Muscle of leg (tissue), 11 donors: ENCODE data around the gene TUFM. TPM values are rescaled to one million over a fixed set of nuclear protein-coding genes. Genes with fewer than 3 reads are reported as not detected.
"Not testable (repeated sequence)": the region's sequence is repeated elsewhere in the genome, so short reads cannot be mapped to it uniquely, and the experiment has no call there.

Source experiments
- DNase-seq: peaks from one replicate; pipeline ENCODE4 v3.0.0; 2013
- H3K27ac ChIP-seq: one replicate; pipeline ENCODE4 v1.5.1; 2013; ENCODE audit warnings: mild to moderate bottlenecking, low read length, control low read depth
- H3K27me3 ChIP-seq: one replicate; pipeline ENCODE4 v1.6.1; 2013; ENCODE audit warnings: low read length; ENCODE audit not compliant: control insufficient read depth, insufficient read depth
- H3K36me3 ChIP-seq: one replicate; pipeline ENCODE4 v1.6.1; 2013; ENCODE audit warnings: low read length; ENCODE audit not compliant: control insufficient read depth, insufficient read depth
- H3K4me1 ChIP-seq: one replicate; pipeline ENCODE4 v1.6.1; 2013; ENCODE audit warnings: low read length; ENCODE audit not compliant: control insufficient read depth, insufficient read depth
- H3K4me3 ChIP-seq: one replicate; pipeline ENCODE4 v1.5.1; 2013; ENCODE audit warnings: low read length, control low read depth
- H3K9me3 ChIP-seq: replicated peaks from 2 replicates; pipeline ENCODE4 v1.6.1; 2013; ENCODE audit warnings: low read depth, low read length; ENCODE audit not compliant: control insufficient read depth
- WGBS: methylation state at CpG from one replicate; pipeline ENCODE4 v1.1.5; 2013; ENCODE audit warnings: missing lambda C conversion rate; ENCODE audit not compliant: insufficient coverage; 5-methylcytosine and 5-hydroxymethylcytosine counted together
- polyA plus RNA-seq, 8 donors: library from polyadenylated mRNA; unstranded; fragments of 120-200 nt; gene quantifications; one replicate each; pipeline versions ENCODE4 v1.2.1 to v1.2.3, GENCODE V29; 2013; ENCODE audit warnings: inconsistent platforms in 1 of 8, low replicate concordance in 1 of 8; ENCODE audit not compliant: insufficient read length in 8 of 8, insufficient read depth in 1 of 8
- total RNA-seq: library from RNA; stranded (reverse); fragments of 120-200 nt; gene quantifications from one replicate; pipeline ENCODE4 v1.2.4, GENCODE V29; 2013

TUFM gene
- total and polyA plus RNA-seq, 9 donors: 87.9 to 193 (median 161) TPM

DNA sequence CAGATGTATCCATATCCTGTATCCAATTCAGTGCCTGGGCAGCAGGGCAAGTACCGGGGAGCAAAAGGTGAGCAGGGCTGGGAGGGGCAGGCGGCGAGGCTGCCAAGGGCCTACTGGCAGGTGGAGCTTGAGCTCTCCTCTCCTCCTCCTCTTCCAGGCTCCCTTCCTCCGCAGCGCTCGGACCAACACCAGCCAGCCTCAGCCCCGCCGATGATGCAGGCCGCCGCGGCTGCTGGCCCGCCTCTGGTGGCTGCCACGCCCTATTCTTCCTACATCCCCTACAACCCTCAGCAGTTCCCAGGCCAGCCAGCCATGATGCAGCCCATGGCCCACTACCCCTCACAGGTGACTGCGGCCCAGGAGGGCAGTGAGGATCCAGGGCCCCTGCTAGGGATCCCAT is 11.8 kb downstream of the TUFM start:
- no peaks in the 10 kb centered on the region for H3K9me3 ChIP-seq
- no peaks in the 10 kb centered on the region for H3K27me3 ChIP-seq
- H3K4me3 ChIP-seq: no peak overlapping the region
- 88% methylated on average over 12 of the region's 14 CpGs for WGBS
- H3K36me3 ChIP-seq: peaks cover 92% of the 10 kb centered on the region
- H3K4me1 ChIP-seq: no peaks in the 10 kb centered on the region
- no peak overlapping the region for H3K27ac ChIP-seq
- DNase-seq: no peak

DNA sequence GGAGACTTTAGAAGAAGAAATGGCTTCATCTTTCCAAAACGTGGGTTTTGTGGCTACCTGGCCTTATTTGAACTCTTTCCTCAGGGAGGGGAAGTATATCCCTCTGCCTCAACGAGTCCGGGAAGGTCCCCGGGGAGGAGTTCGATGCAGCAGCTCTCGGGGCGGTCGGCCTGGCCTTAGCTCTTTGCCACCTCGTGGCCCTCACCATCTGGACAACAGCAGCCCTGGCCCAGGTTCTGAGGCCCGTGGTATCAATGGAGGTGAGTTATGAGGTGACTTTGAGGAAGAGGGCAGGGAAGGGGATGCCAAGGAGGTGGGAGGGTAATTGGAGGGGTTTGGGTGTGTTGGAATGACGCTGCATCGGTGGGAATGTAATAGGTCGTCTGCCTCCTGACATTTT is 15.6 kb downstream of the TUFM start:
- Histone ChIP-seq H3K9me3 (no peaks in the 10 kb centered on the region), H3K27ac (no peak overlapping the region), H3K36me3 (peaks cover 93% of the 10 kb centered on the region), H3K4me3 (no peak overlapping the region), H3K4me1 (peaks cover 5% of the 10 kb centered on the region), H3K27me3 (no peaks in the 10 kb centered on the region)
- DNase-seq: no peak
- WGBS: 90% methylated on average over 10 of the region's 13 CpGs

DNA sequence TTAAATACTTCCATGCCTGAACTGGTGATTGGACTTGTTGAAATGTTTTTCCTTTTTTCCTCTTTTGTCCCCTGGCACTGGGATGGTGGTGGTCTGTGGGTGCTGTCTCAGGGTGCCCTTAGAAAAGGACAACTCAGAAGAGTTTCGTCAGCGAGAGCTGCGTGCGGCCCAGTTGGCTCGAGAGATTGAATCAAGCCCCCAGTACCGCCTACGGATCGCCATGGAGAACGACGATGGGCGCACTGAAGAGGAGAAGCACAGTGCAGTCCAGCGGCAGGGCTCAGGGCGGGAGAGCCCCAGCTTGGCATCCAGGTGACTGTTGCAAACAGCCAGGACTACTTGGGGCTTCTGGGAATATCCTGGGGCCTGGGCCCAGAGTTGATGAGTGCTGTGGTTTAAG is 16.4 kb downstream of the TUFM start:
- peaks cover 89% of the 10 kb centered on the region for H3K36me3 ChIP-seq
- no peak for DNase-seq
- WGBS: 96% methylated on average over 13 of the region's 13 CpGs

DNA sequence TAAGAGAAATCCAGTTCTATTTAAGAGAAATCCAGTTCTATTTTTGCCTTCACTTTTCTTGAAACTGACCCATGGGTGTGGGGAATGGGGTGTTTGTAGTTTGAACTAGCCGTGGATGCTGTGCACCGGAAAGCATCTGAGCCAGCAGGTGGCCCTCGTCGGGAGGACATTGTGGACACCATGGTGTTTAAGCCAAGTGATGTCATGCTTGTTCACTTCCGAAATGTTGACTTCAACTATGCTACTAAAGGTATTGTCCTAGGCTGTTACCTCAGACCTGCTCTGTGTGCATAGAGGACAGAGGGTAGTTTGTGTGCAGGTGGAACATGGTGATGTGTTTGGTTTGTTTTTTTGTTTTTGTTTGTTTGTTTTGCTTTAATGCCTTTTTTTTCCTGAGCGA is 20.0 kb downstream of the TUFM start:
- no peak overlapping the region for H3K4me3 ChIP-seq
- H3K36me3 ChIP-seq: peaks cover 53% of the 10 kb centered on the region
- H3K4me1 ChIP-seq: peaks cover 20% of the 10 kb centered on the region
- H3K27me3 ChIP-seq: no peaks in the 10 kb centered on the region
- no peak overlapping the region for H3K27ac ChIP-seq
- H3K9me3 ChIP-seq: no peaks in the 10 kb centered on the region
- no peak for DNase-seq
- WGBS: 40% methylated on average over 1 of the region's 6 CpGs

More for the DNA sequence above, 16.4 kb downstream of the TUFM start:
- no peak overlapping the region for H3K27ac ChIP-seq
- H3K9me3 ChIP-seq: no peaks in the 10 kb centered on the region
- no peak overlapping the region for H3K4me3 ChIP-seq
- H3K4me1 ChIP-seq: peaks cover 13% of the 10 kb centered on the region
- H3K27me3 ChIP-seq: no peaks in the 10 kb centered on the region

DNA sequence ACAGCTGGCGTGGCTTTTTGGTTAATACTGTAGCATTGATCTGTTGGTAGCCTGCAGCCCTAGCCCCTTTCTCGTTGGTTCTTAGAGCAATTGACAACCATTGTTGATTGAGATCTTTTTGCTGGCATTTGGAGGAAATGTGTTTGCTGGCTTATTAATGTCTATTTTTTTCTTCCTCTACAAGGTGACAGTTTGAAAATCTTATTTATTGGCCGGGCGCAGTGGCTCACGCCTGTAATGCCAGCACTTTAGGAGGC is 21.5 kb downstream of the TUFM start:
- Histone ChIP-seq H3K36me3 (peaks cover 38% of the 10 kb centered on the region), H3K4me1 (peaks cover 20% of the 10 kb centered on the region), H3K9me3 (no peaks in the 10 kb centered on the region), H3K27ac (peak overlapping the region; percentile 99), H3K27me3 (no peaks in the 10 kb centered on the region), H3K4me3 (peak overlapping the region; percentile 91)
- no CpG with 5 or more reads among the region's 5 CpGs for WGBS
- no peak for DNase-seq

DNA sequence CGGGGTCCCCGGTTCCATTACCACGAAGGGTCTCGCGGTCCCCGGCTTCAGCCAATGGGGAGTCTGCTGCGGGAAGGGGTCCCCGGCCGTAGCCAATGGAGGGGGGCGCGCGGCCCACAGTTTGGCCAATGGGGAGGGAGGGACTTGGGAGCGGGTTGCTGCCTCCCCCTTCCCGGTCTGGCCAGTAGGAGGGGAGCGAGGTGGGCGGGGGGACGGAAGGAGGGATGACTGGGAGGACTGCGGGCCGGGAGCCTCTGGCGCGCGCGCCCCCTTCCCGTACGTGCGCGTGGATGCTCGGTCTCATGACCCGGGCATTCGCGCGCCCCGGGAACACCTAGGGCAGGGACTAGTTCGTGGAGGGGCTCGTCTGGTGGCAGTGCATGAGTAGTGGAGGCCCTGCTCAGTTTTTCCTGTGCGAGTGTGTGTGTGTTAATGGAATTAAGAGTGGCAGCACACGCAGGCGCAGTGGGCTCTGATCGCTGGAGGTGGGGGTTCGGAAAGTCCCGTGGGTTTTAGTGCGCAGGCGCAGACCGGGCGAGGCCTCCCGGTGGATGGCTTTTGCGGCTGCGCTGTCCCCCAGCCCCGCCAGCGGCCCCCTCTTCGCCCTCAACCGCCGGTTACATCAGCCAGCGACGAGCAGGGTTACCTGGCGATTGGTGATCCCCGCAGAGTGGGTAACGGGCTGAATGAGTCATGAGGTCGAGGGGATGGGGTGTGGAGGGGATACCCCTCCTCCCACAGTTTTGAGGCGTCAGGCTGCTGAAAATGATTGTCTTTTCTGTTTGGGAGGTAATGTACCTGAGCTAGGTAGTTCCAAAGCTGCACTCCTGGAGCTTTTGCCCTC is 22.1 kb downstream of the TUFM start:
- Histone ChIP-seq H3K9me3 (no peaks in the 10 kb centered on the region), H3K27me3 (no peaks in the 10 kb centered on the region), H3K27ac (peak overlapping the region; percentile 99), H3K36me3 (peaks cover 33% of the 10 kb centered on the region), H3K4me1 (peaks cover 20% of the 10 kb centered on the region), H3K4me3 (peak overlapping the region; percentile 91)
- peak; percentile 99 for DNase-seq
- 1% methylated on average over 43 of the region's 60 CpGs for WGBS

DNA sequence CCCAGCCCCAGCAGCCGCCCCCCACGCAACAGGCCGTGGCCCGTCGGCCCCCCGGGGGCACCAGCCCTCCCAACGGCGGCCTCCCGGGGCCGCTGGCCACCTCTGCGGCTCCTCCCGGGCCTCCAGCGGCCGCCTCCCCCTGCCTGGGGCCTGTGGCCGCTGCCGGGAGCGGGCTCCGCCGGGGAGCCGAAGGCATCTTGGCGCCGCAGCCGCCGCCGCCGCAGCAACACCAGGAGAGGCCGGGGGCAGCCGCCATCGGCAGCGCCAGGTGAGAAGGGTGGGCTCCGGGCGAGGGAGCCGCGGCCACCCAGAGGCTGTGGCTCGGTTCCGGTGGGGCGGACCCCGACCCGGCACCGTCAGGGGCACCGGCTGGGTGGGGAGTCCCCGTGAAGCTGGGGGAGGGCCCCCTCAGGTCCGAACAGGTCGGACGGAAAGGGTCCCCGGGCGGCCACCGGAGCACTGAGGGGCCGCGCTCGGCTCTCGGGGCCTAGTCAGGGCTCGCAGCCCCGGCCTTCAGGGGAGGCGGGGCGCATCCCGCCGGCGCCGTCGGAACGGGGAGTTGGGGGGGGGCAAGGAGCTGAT is 22.8 kb downstream of the TUFM start:
- under 1% methylated on average over 62 of the region's 62 CpGs for WGBS
- peaks cover 20% of the 10 kb centered on the region for H3K4me1 ChIP-seq
- peak overlapping the region; percentile 91 for H3K4me3 ChIP-seq
- no peaks in the 10 kb centered on the region for H3K9me3 ChIP-seq
- DNase-seq: no peak
- H3K27me3 ChIP-seq: no peaks in the 10 kb centered on the region
- H3K27ac ChIP-seq: peak overlapping the region; percentile 99
- H3K36me3 ChIP-seq: peaks cover 30% of the 10 kb centered on the region

DNA sequence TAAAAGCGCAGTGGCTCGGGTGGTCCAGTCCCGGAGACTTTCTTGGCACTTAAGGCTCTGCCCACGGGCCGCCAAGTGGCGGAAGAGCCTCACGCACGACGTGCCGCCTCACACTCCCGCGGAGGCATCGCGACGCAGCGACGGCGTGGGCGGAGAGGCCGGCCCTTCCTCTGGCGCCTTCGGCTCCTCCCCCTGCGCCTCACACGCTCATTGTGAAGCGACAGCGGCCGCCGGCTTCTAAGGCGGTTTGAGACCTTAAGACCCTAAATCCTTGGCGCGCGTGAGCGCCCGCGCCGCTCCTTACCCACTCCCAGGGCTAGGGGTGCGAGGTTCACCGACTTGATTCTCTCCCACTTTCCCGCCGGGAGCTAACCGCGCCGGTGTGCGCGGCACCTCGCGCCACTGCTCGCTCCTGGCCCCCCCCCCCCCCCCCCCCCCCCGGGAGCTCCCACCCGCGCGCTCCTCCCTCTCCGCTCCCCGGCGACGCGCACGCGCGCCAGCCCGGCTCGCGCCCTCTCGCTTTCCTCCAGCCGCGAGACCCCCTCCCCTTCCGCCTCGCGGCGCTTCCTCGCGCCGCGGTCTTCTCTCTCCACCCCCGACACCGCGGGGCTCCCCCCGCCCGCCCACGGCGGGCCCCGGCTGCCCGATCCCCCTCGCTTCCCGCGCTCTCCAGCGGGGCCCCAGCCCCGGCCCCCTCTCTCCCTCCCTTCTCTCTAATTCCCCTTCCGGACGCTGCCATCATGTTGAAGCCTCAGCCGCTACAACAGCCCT is 23.4 kb downstream of the TUFM start, which contains the start of gene ATXN2L:
Gene ATXN2L (plus strand): TSS at position 480 of the 771 bp plus-strand sequence. CDS start 261 bp downstream, at position 741.
- H3K27me3 ChIP-seq: no peaks in the 10 kb centered on the region
- peak within 1 kb of the TSS; percentile 99 for H3K27ac ChIP-seq
- H3K4me1 ChIP-seq: peaks cover 20% of the 10 kb centered on the region
- H3K4me3 ChIP-seq: peak within 1 kb of the TSS; percentile 91
- peak; percentile 99 for DNase-seq
- H3K36me3 ChIP-seq: peaks cover 24% of the 10 kb centered on the region
- under 1% methylated on average over 55 of the region's 91 CpGs for WGBS
- H3K9me3 ChIP-seq: no peaks in the 10 kb centered on the region

DNA sequence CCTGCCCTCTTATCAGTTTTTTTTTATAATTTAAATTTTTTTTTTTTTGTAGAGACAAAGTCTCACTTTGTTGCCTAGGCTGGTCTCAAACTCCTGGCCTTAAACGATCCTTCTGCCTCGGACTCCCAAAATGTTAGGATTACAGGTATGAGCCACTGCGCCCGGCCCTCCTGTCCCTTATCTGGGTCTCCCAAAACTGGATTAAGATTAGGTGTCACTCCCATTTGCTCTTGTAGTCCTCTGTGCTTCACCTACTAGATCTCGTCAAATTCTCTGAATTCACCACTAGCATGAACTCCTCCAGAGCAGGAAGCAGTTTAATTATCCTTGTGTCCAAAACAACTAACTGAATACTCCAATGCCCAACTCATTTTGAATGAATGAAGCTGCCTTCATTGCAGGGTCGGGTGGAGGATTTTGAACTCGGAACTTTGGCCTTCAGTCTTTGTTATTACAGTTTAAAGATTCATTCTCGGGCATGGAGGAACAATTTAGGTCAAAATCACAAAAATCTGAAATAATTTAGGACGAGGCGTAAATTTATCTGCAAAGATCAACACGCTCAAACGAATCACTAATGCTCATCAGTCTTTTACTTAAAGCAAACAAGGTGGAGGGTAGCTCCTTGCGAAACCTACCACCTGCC is 24.2 kb downstream of the TUFM start:
- no peak for DNase-seq
- Histone ChIP-seq H3K4me1 (peaks cover 20% of the 10 kb centered on the region), H3K4me3 (peak overlapping the region; percentile 91), H3K9me3 (no peaks in the 10 kb centered on the region), H3K27ac (peak overlapping the region; percentile 99), H3K36me3 (peaks cover 17% of the 10 kb centered on the region), H3K27me3 (no peaks in the 10 kb centered on the region)
- 24% methylated on average over 12 of the region's 13 CpGs for WGBS

DNA sequence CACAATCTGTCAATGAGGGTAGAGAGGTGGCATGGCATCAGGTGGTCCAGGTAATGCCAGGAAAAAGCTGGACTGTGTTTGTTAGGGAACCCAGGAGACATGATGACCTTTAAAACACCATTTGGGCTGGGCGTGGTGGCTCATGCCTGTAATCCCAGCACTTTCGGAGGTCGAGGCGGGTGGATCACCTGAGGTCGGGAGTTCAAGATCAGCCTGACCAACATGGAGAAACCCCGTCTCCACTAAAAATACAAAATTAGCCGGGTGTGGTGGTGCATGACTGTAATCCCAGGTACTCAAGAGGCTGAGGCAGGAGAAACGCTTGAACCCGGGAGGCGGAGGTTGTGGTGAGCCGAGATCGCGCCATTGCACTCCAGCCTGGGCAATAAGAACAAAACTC is 25.6 kb downstream of the TUFM start:
- not testable (repeated sequence) for H3K4me3 ChIP-seq, H3K27ac ChIP-seq, DNase-seq, H3K27me3 ChIP-seq, H3K9me3 ChIP-seq, H3K36me3 ChIP-seq
- H3K4me1 ChIP-seq: peaks cover 15% of the 10 kb centered on the region
- WGBS: 93% methylated on average over 4 of the region's 13 CpGs
